K562 (cell line): ENCODE data around the gene RNU5D-1. TPM values are rescaled to one million over a fixed set of nuclear protein-coding genes. Genes with fewer than 3 reads are reported as not detected.

Source experiments
- ATF1 ChIP-seq, 2 experiments: fragments of 450-650 bp in 1 of 2; IDR thresholded peaks; 2 replicates each; pipeline ENCODE4 v1.6.1; 2016; ENCODE audit warnings: missing compliant biosample characterization in 1 of 2, missing genetic modification characterization in 1 of 2
- C11orf30 ChIP-seq: fragments of 450-650 bp; IDR thresholded peaks from 2 replicates; pipeline ENCODE4 v1.6.1; 2016; ENCODE audit warnings: low read depth, mild to moderate bottlenecking
- GTF2F1 ChIP-seq: IDR thresholded peaks from 2 replicates; pipeline ENCODE4 v1.6.1; 2011; ENCODE audit warnings: low read depth, low read length, improper control_type of control experiment
- HMG20A ChIP-seq: fragments of 450-650 bp; formaldehyde crosslinking; conservative IDR thresholded peaks from 2 replicates; pipeline ENCODE4 v1.4.0; 2020; ENCODE audit warnings: mild to moderate bottlenecking, mixed read lengths
- HNRNPLL ChIP-seq: fragments of 200-400 bp; formaldehyde crosslinking; IDR thresholded peaks from 2 replicates; pipeline ENCODE4 v1.6.1; 2017; ENCODE audit warnings: low read length, low read depth, mild to moderate bottlenecking; ENCODE audit not compliant: poor library complexity, severe bottlenecking
- NBN ChIP-seq: fragments of 450-650 bp; IDR thresholded peaks from 2 replicates; pipeline ENCODE4 v1.6.1; 2016; ENCODE audit warnings: low read depth, mild to moderate bottlenecking
- POLR2AphosphoS2 ChIP-seq: IDR thresholded peaks from 2 replicates; pipeline ENCODE4 v1.6.1; 2012; ENCODE audit warnings: low read length, improper control_type of control experiment
- YY1 ChIP-seq, 3 experiments: IDR thresholded peaks; 2 replicates each; pipeline ENCODE4 v1.6.1; 2011; ENCODE audit warnings: low read length in 2 of 3, mild to moderate bottlenecking in 2 of 3, moderate library complexity in 2 of 3, borderline replicate concordance in 1 of 3, control low read depth in 1 of 3, low read depth in 1 of 3; ENCODE audit not compliant: insufficient read depth in 3 of 3, insufficient replicate concordance in 2 of 3, control insufficient read depth in 1 of 3, insufficient read length in 1 of 3; ENCODE audit errors: extremely low read depth in 1 of 3
- polyA plus RNA-seq, 8 experiments: library from polyadenylated mRNA; depleted of rRNA in 4 of 8; stranded (reverse) in 5 of 8; unstranded in 3 of 8; fragments of >200 nt; fragmentation: Nextera tagmentation in 2 of 8; fragmentation: Illumina TruSeq in 1 of 8; extraction: Ambion mirVana in 2 of 8; extraction: Trizol in 1 of 8; gene quantifications; 2 replicates each; pipeline versions ENCODE4 v1.2.1 to v1.2.3, GENCODE V29; 2011 to 2014; ENCODE audit warnings: inconsistent platforms in 1 of 8, missing spikeins in 1 of 8
- total RNA-seq, 7 experiments: library from RNA; depleted of rRNA in 6 of 7; stranded (reverse); fragments of >200 nt in 6 of 7; fragmentation: Illumina TruSeq in 2 of 7; extraction: Trizol in 2 of 7; gene quantifications; 2 replicates each; pipeline versions ENCODE4 v1.2.1 to v1.2.3, GENCODE V29; 2011 to 2021; ENCODE audit warnings: low replicate concordance in 1 of 7
- TF ChIP-seq, protein P1 (sequence below): fragments of 450-650 bp; IDR thresholded peaks from 2 replicates; pipeline ENCODE4 v1.6.1; 2016; ENCODE audit warnings: low read depth
- TF ChIP-seq, protein P2 (sequence below): IDR thresholded peaks from 3 replicates; pipeline ENCODE4 v1.6.1; 2011; ENCODE audit warnings: borderline replicate concordance, mild to moderate bottlenecking; ENCODE audit not compliant: insufficient read length, insufficient read depth
- TF ChIP-seq, protein P3 (sequence below), 2 experiments: fragments of 450-650 bp in 1 of 2; sonication (generic) in 1 of 2; formaldehyde crosslinking in 1 of 2; IDR thresholded peaks in 1 of 2; conservative IDR thresholded peaks in 1 of 2; 2 replicates each; pipeline versions ENCODE4 v1.6.1 to v1.8.1; 2016 to 2023; ENCODE audit warnings: mild to moderate bottlenecking in 2 of 2, moderate library complexity in 2 of 2, inconsistent platforms in 1 of 2, missing genetic modification reagents in 1 of 2
- TF ChIP-seq, protein P4 (sequence below): fragments of 450-650 bp; IDR thresholded peaks from 2 replicates; pipeline ENCODE4 v1.6.1; 2014; ENCODE audit warnings: low read depth, mild to moderate bottlenecking, moderate library complexity, borderline replicate concordance

Gene RNU5D-1
- total and polyA plus RNA-seq, 9 of the 15 experiments (the other 6 are each of a cell fraction or from before 2014, with no cell fraction given): under 0.01 TPM; not detected in 8

DNA sequence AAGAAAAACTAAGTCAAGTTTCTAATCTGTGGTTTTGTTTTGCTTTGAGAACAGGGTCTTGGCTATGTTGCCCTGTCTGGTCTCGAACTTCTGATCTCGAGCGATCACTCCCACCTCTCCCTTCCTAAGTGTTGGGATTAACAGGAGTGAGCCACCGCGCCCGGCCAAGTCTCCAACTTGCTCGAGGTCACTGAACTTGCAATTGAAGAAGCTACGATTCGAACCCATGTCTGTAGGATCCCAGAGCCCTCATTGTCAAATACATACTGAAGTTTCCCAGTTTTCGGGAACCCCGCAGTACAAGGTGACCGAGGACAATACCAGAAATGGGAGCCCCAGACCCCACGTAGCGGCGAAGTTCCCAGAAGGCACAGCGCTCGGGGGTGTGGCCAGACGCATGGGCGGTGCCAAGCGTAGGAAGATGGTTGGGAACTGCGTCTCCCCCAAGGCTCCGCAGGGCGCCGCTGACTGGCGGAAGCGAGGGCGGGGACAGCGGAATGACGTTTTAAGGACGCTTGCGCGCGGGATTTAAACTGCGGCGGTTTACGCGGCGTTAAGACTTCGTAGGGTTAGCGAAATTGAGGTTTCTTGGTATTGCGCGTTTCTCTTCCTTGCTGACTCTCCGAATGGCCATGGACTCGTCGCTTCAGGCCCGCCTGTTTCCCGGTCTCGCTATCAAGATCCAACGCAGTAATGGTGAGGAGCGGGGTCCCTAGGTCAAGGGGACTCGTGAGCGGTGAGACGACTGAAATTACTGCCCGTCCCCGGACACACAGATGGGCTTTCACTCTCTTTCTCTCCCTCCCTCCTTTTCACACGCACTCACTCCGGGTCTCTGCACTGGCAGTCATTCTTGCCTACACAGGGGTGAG, 8.6 kb upstream of the RNU5D-1 start, which contains the start of gene KIF2C (continued):
- TF ChIP-seq, protein P1, sequence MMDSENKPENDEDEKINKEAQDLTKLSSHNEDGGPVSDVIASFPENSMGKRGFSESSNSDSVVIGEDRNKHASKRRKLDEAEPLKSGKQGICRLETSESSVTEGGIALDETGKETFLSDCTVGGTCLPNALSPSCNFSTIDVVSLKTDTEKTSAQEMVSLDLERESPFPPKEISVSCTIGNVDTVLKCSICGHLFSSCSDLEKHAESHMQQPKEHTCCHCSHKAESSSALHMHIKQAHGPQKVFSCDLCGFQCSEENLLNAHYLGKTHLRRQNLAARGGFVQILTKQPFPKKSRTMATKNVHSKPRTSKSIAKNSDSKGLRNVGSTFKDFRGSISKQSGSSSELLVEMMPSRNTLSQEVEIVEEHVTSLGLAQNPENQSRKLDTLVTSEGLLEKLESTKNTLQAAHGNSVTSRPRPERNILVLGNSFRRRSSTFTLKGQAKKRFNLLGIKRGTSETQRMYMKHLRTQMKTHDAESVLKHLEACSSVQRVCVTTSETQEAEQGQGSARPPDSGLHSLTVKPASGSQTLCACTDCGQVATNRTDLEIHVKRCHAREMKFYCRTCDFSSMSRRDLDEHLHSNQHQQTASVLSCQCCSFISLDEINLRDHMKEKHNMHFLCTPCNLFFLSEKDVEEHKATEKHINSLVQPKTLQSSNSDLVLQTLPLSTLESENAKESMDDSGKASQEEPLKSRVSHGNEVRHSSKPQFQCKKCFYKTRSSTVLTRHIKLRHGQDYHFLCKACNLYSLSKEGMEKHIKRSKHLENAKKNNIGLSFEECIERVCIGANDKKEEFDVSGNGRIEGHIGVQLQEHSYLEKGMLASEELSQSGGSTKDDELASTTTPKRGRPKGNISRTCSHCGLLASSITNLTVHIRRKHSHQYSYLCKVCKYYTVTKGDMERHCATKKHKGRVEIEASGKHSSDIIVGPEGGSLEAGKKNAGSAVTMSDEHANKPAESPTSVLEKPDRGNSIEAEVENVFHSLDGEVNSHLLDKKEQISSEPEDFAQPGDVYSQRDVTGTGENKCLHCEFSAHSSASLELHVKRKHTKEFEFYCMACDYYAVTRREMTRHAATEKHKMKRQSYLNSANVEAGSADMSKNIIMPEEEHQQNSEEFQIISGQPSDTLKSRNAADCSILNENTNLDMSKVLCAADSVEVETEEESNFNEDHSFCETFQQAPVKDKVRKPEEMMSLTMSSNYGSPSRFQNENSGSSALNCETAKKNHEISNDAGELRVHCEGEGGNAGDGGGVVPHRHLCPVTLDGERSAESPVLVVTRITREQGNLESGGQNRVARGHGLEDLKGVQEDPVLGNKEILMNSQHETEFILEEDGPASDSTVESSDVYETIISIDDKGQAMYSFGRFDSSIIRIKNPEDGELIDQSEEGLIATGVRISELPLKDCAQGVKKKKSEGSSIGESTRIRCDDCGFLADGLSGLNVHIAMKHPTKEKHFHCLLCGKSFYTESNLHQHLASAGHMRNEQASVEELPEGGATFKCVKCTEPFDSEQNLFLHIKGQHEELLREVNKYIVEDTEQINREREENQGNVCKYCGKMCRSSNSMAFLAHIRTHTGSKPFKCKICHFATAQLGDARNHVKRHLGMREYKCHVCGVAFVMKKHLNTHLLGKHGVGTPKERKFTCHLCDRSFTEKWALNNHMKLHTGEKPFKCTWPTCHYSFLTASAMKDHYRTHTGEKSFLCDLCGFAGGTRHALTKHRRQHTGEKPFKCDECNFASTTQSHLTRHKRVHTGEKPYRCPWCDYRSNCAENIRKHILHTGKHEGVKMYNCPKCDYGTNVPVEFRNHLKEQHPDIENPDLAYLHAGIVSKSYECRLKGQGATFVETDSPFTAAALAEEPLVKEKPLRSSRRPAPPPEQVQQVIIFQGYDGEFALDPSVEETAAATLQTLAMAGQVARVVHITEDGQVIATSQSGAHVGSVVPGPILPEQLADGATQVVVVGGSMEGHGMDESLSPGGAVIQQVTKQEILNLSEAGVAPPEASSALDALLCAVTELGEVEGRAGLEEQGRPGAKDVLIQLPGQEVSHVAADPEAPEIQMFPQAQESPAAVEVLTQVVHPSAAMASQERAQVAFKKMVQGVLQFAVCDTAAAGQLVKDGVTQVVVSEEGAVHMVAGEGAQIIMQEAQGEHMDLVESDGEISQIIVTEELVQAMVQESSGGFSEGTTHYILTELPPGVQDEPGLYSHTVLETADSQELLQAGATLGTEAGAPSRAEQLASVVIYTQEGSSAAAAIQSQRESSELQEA: no peak
- TF ChIP-seq ATF1 (CRISPR knock-in tag; IDR thresholded peaks at IDR 0.05) (peak; percentile 59; the same call in 1 of the 2 replicates), ATF1 (tag; IDR thresholded peaks at IDR 0.05) (peak; percentile 98), YY1 (IDR thresholded peaks at IDR 0.05; ENCODE audit: borderline replicate concordance in 1 of 3, control insufficient read depth in 1 of 3, extremely low read depth in 1 of 3, insufficient read depth in 3 of 3, insufficient read length in 1 of 3, insufficient replicate concordance in 2 of 3, low read depth in 1 of 3, low read length in 2 of 3) (peak in 2 of 3 experiments; percentile 72 to 87), C11orf30 (peak; percentile 81), GTF2F1 (peak; percentile 80; the same call in 1 of the 2 replicates), HNRNPLL (peak; percentile 90), HMG20A (CRISPR knock-in tag) (no peak), POLR2AphosphoS2 (peak; percentile 57; the same call in 1 of the 2 replicates), NBN (peak; percentile 60)
- TF ChIP-seq, protein P2, sequence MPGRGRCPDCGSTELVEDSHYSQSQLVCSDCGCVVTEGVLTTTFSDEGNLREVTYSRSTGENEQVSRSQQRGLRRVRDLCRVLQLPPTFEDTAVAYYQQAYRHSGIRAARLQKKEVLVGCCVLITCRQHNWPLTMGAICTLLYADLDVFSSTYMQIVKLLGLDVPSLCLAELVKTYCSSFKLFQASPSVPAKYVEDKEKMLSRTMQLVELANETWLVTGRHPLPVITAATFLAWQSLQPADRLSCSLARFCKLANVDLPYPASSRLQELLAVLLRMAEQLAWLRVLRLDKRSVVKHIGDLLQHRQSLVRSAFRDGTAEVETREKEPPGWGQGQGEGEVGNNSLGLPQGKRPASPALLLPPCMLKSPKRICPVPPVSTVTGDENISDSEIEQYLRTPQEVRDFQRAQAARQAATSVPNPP: no peak
- TF ChIP-seq, protein P3, sequence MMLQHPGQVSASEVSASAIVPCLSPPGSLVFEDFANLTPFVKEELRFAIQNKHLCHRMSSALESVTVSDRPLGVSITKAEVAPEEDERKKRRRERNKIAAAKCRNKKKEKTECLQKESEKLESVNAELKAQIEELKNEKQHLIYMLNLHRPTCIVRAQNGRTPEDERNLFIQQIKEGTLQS (IDR thresholded peaks at IDR 0.05): peak; percentile 47; the same call in 1 of the 2 replicates
- TF ChIP-seq, protein P3 (CRISPR knock-in tag; conservative IDR thresholded peaks at IDR 0.05): peak; percentile 62; the same call in 1 of the 2 replicates
- TF ChIP-seq, protein P4, sequence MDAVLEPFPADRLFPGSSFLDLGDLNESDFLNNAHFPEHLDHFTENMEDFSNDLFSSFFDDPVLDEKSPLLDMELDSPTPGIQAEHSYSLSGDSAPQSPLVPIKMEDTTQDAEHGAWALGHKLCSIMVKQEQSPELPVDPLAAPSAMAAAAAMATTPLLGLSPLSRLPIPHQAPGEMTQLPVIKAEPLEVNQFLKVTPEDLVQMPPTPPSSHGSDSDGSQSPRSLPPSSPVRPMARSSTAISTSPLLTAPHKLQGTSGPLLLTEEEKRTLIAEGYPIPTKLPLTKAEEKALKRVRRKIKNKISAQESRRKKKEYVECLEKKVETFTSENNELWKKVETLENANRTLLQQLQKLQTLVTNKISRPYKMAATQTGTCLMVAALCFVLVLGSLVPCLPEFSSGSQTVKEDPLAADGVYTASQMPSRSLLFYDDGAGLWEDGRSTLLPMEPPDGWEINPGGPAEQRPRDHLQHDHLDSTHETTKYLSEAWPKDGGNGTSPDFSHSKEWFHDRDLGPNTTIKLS: 0 out of 2 replicates have a peak, but pooled peaks have one; percentile 45
